Erythroblast (primary cell): ENCODE results near the gene ALG14.

Experiments
- GATA1 ChIP-seq: IDR thresholded peaks from 2 replicates; pipeline ENCODE4 v1.6.1; 2011; ENCODE audit warnings: low read depth, mild to moderate bottlenecking, control low read depth, low read length, moderate library complexity
- POLR2A ChIP-seq: IDR thresholded peaks from 2 replicates; pipeline ENCODE4 v1.6.1; 2011; ENCODE audit warnings: mild to moderate bottlenecking, low read length

DNA sequence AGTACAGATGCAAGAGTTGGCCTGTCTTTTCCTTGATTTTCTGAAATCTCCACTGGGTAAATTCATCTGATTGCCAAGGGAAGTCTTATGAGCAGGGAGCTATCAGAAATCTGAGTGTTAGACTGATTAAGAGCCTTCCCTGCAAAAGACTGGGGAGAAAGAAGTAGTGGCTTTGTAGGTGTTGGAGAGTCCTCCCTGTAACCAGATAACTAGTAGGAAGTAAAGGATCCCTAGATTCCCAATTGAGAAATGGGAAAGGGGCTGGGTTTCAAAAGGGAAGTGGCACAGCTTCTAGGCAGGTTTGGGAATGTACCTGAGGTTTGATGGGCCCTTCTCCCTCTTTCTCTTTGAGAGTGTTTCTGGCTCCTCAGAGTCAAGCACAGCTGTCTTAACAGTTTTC lies 46.5 kb upstream of the ALG14 start:
- TF ChIP-seq POLR2A (no peak), GATA1 (no peak)
